ENCODE data around the gene ASPA. TPM values are rescaled to one million over a fixed set of nuclear protein-coding genes. Genes with fewer than 3 reads are reported as not detected.
"Not testable (repeated sequence)": the region's sequence is repeated elsewhere in the genome, so short reads cannot be mapped to it uniquely, and the experiment has no call there.

The ASPA gene
- polyA plus RNA-seq (not detected in 3 replicates), polyA minus RNA-seq (not detected in 3 replicates)
- not detected for polyA plus RNA-seq (2011; ENCODE audit: low read depth)
- polyA plus RNA-seq (2011; cell fraction: cytosol; rRNA removed) = not detected in 2 replicates
- polyA plus RNA-seq (2011; cell fraction: nucleus; rRNA removed) = 0.03 TPM in 1 of 2 replicates, not detected in the other
- 0.14 TPM in 1 of 2 replicates, not detected in the other for polyA plus RNA-seq (2012; ENCODE audit: low replicate concordance)
- polyA minus RNA-seq (2011; cell fraction: cytosol; rRNA and poly(A)+ RNA removed) = not detected
- not detected in 2 replicates for polyA minus RNA-seq (2011; cell fraction: nucleus; rRNA and poly(A)+ RNA removed)

DNA sequence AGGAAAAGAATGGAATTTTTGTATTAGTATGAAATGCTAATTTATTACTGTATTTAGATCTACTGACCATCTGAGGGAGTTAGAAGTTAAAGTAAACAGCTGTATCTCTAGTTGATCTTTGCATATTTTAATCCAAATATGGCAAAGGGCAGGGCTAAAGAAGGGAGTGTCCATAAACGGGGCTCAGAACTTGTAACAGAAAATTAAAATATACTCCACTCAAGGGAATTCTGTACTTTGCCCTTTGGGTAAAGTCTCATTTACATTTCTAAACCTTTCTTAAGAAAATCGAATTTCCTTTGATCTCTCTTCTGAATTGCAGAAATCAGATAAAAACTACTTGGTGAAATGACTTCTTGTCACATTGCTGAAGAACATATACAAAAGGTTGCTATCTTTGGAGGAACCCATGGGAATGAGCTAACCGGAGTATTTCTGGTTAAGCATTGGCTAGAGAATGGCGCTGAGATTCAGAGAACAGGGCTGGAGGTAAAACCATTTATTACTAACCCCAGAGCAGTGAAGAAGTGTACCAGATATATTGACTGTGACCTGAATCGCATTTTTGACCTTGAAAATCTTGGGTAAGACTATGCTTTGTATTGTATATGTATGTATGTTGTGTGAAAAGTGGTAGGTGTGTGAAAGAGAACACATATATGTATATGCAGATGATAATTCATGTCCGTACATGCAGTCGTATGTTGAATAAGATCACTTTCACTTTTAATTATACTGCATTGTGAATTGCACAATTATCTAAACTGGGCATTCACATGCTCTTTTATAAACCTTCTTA, at the start of gene ASPA:
Gene ASPA (plus strand): TSS at position 186 of the 799 bp plus-strand sequence. CDS start 163 bp downstream, at position 349.
- Histone ChIP-seq H3K9ac (ENCODE audit: control insufficient read depth, extremely low read depth, insufficient read depth, low read length) (no peak within 1 kb of the TSS), H3K9me3 (ENCODE audit: control insufficient read depth, low read depth, low read length) (no peaks in the 10 kb centered on the region), H3K79me2 (ENCODE audit: control insufficient read depth, insufficient read depth, low read length) (no peaks in the 10 kb centered on the region), H3K4me2 (ENCODE audit: control insufficient read depth, extremely low read depth, insufficient read depth, low read depth, low read length) (peak within 1 kb of the TSS; percentile 76), H4K20me1 (ENCODE audit: control insufficient read depth, extremely low read depth, insufficient read depth, low read length) (no peaks in the 10 kb centered on the region), H3K27me3 (ENCODE audit: control insufficient read depth, extremely low read depth, insufficient read depth, low read length) (peaks cover 9% of the 10 kb centered on the region), H2AFZ (ENCODE audit: control insufficient read depth, low read length) (peak within 1 kb of the TSS; percentile 35), H3K4me1 (ENCODE audit: control insufficient read depth, extremely low read depth, insufficient read depth, low read length) (peaks cover 6% of the 10 kb centered on the region), H3K9me1 (ENCODE audit: control insufficient read depth, extremely low read depth, insufficient read depth, low read length) (no peaks in the 10 kb centered on the region), H3K27ac (ENCODE audit: control insufficient read depth, insufficient read depth, low read length) (no peak within 1 kb of the TSS), H3K36me3 (ENCODE audit: control insufficient read depth in 2 of 2, extremely low read depth in 1 of 2, insufficient read depth in 2 of 2, low read length in 2 of 2) (no peaks in the 10 kb centered on the region), H3K4me3 (ENCODE audit: control insufficient read depth in 2 of 3, extremely low read depth in 1 of 3, insufficient read depth in 2 of 3, low read depth in 1 of 3, low read length in 3 of 3) (peak within 1 kb of the TSS in 2 of 3 experiments; percentile 42 to 44)
- TF ChIP-seq EZH2 (IDR thresholded peaks at IDR 0.05; ENCODE audit: low read length) (no peak), CTCF (optimal IDR thresholded peaks at IDR 0.05 in 1 of 3, IDR thresholded peaks at IDR 0.05 in 1 of 3, conservative IDR thresholded peaks at IDR 0.05 in 1 of 3; ENCODE audit: extremely low read depth in 1 of 3, insufficient read depth in 2 of 3, low read length in 3 of 3) (no peak)
- dilution Hi-C loops (cut with MboI; ENCODE audit: extremely low pct_ligation_motif_present, low sequenced_read_pairs) = no loop called here
- no peak for FAIRE-seq
- DNase-seq (ENCODE audit: low read depth, low spot score) = peak; percentile 7

- H3K9me3 ChIP-seq (ENCODE audit: control insufficient read depth, low read depth, low read length) = not testable (repeated sequence)
Observed at GRCh38 chr17:3433215-3433614, 42.6 kb upstream of the ASPA start.

More at GRCh38 chr17:3433215-3433614, 42.6 kb upstream of the ASPA start:
- peak; percentile 82 for FAIRE-seq
- H3K9me1 ChIP-seq (ENCODE audit: control insufficient read depth, extremely low read depth, insufficient read depth, low read length); H4K20me1 ChIP-seq (ENCODE audit: control insufficient read depth, extremely low read depth, insufficient read depth, low read length); H3K4me1 ChIP-seq (ENCODE audit: control insufficient read depth, extremely low read depth, insufficient read depth, low read length); H3K4me2 ChIP-seq (ENCODE audit: control insufficient read depth, extremely low read depth, insufficient read depth, low read depth, low read length); H3K36me3 ChIP-seq (ENCODE audit: control insufficient read depth in 2 of 2, extremely low read depth in 1 of 2, insufficient read depth in 2 of 2, low read length in 2 of 2); dilution Hi-C loops (cut with MboI; ENCODE audit: extremely low pct_ligation_motif_present, low sequenced_read_pairs); DNase-seq (ENCODE audit: low read depth, low spot score); H2AFZ ChIP-seq (ENCODE audit: control insufficient read depth, low read length); H3K27me3 ChIP-seq (ENCODE audit: control insufficient read depth, extremely low read depth, insufficient read depth, low read length); H3K4me3 ChIP-seq (ENCODE audit: control insufficient read depth in 2 of 3, extremely low read depth in 1 of 3, insufficient read depth in 2 of 3, low read depth in 1 of 3, low read length in 3 of 3); H3K9ac ChIP-seq (ENCODE audit: control insufficient read depth, extremely low read depth, insufficient read depth, low read length); H3K27ac ChIP-seq (ENCODE audit: control insufficient read depth, insufficient read depth, low read length); H3K79me2 ChIP-seq (ENCODE audit: control insufficient read depth, insufficient read depth, low read length): not testable (repeated sequence)
